ENCODE data around the gene LFNG.

GRCh38 chr7:2553108-2553507 lies 33.5 kb downstream of the LFNG start:
- TF ChIP-seq POLR2AphosphoS5 (IDR thresholded peaks at IDR 0.05; ENCODE audit: low read depth, low read length), result no peak
- no peak for TF ChIP-seq TAF1 (IDR thresholded peaks at IDR 0.05; ENCODE audit: borderline replicate concordance, insufficient read depth, low read length)
- TF ChIP-seq, protein P1, sequence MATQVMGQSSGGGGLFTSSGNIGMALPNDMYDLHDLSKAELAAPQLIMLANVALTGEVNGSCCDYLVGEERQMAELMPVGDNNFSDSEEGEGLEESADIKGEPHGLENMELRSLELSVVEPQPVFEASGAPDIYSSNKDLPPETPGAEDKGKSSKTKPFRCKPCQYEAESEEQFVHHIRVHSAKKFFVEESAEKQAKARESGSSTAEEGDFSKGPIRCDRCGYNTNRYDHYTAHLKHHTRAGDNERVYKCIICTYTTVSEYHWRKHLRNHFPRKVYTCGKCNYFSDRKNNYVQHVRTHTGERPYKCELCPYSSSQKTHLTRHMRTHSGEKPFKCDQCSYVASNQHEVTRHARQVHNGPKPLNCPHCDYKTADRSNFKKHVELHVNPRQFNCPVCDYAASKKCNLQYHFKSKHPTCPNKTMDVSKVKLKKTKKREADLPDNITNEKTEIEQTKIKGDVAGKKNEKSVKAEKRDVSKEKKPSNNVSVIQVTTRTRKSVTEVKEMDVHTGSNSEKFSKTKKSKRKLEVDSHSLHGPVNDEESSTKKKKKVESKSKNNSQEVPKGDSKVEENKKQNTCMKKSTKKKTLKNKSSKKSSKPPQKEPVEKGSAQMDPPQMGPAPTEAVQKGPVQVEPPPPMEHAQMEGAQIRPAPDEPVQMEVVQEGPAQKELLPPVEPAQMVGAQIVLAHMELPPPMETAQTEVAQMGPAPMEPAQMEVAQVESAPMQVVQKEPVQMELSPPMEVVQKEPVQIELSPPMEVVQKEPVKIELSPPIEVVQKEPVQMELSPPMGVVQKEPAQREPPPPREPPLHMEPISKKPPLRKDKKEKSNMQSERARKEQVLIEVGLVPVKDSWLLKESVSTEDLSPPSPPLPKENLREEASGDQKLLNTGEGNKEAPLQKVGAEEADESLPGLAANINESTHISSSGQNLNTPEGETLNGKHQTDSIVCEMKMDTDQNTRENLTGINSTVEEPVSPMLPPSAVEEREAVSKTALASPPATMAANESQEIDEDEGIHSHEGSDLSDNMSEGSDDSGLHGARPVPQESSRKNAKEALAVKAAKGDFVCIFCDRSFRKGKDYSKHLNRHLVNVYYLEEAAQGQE (IDR thresholded peaks at IDR 0.05; ENCODE audit: insufficient read depth in 1 of 2, low read depth in 2 of 2, low read length in 2 of 2), result no peak
- TF ChIP-seq FOXP2 (optimal IDR thresholded peaks at IDR 0.05; ENCODE audit: borderline replicate concordance, extremely low read depth, extremely low read length, insufficient read depth), result no peak
- no peak for TF ChIP-seq SIN3A (IDR thresholded peaks at IDR 0.05; ENCODE audit: borderline replicate concordance, insufficient read depth, low read length)
